HG03460 (cell line): ENCODE measurements around the gene SPINK9.

Experiments used
- ATAC-seq: cut with Tn5 transposase; IDR thresholded peaks from one replicate; pipeline ENCODE4 v1.9.1; 2021; ENCODE audit not compliant: unreplicated experiment

The SPINK9 gene

GRCh38 chr5:148364343-148364742, 29.0 kb downstream of the SPINK9 start:
- ATAC-seq: no peak

GRCh38 chr5:148368299-148368698, 32.9 kb downstream of the SPINK9 start:
- no peak for ATAC-seq

DNA sequence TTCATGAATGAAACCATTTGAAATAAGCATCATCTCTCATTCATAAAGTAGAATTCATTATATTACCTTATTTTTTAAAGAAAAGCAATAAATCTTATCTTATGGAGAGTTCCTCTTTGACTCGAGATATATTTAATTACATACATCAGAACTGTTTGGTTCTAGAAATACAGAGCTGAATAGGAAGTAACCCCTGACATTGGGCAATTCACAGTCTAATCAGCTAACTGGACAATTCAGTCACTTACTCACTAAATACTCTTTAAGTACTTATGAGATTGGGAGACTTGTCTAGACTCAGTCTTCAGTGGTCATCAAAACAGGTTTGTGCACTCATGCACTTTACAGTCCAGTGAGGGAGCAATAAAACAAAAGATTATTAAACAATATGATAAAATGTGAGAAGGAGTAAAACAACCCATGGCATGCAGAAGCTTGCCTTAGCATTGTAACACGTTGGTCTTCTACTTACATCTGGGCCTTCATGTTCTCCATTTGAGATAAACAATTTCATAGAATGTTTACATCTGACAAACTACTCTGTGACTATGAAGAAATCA, 36.9 kb downstream of the SPINK9 start:
- ATAC-seq: no peak

DNA sequence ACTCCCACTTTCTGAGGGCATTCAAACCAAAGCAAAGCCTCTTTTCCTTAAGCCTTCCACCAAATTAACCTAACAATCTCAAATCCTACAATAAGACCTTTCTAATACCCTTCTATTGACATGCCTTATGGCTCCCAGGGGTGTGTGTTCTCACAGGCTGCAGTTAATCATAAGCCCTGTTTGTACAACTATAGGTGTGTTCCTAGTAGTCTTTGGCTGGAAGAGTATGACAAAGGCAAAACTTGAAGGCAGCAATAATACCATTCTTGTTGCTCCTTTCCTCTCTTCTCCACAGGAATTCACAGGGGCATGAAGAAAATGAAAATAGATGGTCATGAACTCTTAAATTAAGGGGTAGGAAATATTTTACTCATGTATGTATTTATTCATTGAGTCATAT, 37.5 kb downstream of the SPINK9 start:
- no peak for ATAC-seq

DNA sequence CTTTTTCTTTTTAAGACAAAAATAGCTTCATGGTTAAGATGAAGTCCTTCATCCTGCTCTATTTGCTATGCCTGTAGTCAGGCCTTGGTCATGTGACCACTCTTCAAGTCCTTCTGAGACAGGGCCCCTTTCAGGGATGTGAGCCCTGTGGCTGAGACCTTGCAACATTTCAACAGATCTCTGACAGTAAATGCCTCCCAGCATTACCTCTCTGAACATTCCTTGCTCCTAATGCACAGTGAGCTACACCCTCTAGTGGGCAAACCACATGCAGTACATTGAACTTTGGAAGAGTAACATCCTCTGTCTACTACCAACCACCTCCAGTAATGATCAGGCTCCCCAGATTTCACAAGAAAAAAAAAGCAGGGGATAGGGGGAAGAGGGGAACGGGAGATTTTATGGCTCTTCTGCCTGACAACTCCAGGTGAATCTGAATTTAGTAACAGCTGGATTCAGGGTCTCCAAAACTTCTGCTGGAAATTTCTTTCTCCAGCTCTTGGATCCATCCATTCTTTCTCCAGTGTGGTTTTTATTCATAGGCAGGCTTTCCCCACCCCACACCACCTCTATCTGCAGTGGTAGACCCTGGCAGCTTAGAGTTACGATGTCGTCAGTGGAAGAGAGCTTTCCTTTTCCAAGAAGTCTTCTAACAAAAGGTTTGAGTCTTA, 39.5 kb downstream of the SPINK9 start:
- ATAC-seq: peak; percentile 93

DNA sequence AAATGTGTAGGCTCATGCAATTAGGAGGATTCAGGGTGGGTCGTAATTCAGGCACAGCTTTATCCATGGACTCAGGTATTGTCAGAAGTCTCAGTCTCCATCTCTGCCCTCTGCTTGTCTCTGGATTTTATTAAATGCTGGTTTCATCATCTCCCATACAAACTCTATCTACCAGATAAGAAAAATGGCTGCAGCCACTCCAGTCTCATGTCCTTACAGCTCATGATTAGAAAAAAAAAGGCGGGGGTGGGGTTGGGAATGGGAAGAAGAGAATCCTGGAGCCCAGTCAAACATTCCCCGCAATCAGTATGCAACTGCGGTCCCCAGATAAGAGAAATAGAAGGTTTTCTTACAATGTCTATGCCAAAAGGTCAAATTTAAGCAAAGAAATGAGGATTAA, 40.8 kb downstream of the SPINK9 start:
- no peak for ATAC-seq

DNA sequence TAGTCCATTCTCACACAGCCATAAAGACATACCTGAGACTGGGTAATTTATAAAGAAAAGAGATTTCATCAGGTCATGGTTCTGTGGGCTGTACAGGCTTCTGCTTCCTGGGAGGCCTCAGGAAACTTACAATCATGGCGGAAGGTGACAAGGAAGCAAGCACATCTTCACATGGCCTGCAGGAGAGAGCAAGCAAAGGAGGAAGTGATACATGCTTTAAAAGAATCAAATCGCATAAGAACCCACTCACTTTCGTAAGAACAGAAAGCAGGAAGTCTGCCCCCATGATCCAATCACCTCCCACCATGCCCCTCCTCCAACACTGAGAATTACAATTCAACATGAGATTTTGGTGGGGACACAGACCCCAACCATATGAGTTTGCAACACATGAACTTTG, 43.3 kb downstream of the SPINK9 start:
- no peak for ATAC-seq

DNA sequence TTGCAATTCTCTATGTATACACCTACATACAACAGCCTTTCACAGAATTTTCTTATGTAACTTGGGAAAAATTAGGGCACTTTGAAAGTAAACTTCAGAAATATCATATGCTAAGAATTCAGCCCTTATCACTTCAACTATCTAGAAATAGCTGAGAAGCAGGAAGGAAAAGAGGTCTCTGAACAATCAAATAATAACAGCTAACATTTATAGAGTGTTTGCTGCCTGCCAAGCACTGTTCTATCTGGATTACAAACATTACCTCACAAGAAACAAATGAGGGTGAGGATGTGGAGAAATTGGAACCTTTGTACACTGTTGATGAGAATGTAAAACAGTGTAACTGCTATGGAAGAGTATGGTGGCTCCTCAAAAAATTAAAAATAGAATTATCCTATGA, 44.0 kb downstream of the SPINK9 start:
- ATAC-seq: no peak

- ATAC-seq: no peak
Observed at GRCh38 chr5:148381906-148382305, 46.5 kb downstream of the SPINK9 start.

DNA sequence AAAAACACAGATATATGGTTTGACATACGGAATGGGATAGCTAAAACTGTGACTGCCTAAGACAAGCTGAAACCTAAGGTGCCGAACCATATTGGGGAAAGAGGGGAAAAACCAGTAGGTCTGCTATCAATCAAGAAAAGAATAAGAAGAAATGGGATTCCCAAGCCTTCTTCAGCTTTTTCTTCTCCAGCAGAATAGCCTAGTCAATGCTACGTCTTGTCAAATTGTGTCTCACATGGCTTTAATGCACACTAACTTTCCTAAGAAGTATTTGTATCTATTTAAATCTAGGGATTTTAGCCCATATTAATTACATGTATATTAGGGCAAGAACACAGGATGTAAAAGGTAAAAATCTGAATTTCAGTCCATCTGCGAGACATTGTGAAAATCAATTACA, 47.6 kb downstream of the SPINK9 start:
- no peak for ATAC-seq

- peak; percentile 98 for ATAC-seq
Observed at GRCh38 chr5:148383564-148384379, 48.4 kb downstream of the SPINK9 start, which contains the start of gene FBXO38. TSS of gene FBXO38 (plus strand) at chr5:148383958. CDS start at chr5:148394777, 10,819 bp downstream.

DNA sequence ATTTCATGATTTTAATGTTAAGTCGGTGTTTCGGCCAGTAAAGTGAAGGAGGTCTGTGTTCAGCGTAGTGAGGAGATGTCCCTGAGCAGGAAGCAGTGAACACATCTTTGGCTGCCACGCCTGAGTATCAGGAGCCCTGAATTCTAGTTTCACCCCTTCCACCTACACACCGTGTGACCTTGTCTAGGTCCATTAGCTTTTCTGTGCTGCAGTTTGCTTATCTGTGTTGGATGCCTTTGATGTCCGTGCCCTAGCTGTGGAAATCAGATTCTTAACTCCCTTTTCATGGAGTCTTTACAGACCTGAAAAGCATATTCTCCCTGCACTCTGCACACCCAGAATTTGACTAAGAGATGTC, 49.0 kb downstream of the SPINK9 start:
- peak; percentile 20 for ATAC-seq

DNA sequence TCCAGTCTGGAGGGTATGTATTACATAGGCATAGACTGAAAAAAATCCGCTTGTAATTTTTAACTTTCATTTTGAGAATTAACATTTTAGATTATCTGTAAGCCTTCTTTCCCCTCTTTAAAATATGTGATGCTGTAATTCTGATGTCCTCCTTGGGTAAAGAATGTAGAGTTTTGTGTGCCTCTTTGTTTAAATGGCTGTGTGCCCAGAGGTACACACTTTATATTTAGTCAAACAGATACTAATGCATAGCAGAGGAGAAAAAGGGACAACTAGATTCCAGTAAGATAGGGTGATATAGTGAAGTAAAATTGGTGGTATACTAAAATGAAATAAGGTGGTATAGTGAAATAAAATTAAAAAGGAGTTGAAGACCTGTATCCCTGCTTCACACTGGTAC, 49.7 kb downstream of the SPINK9 start:
- no peak for ATAC-seq

GRCh38 chr5:148386041-148386440, 50.7 kb downstream of the SPINK9 start:
- no peak for ATAC-seq

GRCh38 chr5:148387325-148387724, 52.0 kb downstream of the SPINK9 start:
- ATAC-seq: no peak

DNA sequence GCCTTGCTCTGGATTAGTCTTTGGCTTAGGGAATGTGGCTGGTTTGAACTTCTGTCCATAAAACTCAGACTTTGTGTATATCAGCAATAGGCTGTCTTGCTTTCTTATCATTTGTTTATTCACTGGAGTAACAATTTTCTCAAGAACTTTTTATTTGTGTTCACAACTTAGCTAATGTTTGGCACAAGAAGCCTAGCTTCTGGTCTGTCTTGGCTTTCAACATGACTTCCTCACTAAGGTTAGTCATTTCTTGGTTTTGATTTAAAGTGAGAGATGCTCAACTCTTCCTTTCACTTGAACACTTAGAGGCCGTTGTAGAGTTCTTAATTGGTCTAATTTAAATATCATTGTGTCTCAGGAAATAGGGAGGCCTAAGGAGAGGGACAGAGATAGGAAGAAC, 53.3 kb downstream of the SPINK9 start:
- ATAC-seq: no peak
